IPS-NIHi7 (cell line): Measurements from ENCODE around the gene ERG.

Experiments
- DNase-seq: peaks from one replicate; pipeline ENCODE4 v3.0.0; 2012; ENCODE audit warnings: mixed read lengths; ENCODE audit errors: extremely low spot score

Gene ERG

GRCh38 chr21:38499296-38499695 lies 1.0 kb upstream of the ERG start:
- DNase-seq: no peak

- DNase-seq: no peak
Measured at GRCh38 chr21:38496224-38496623, 2.1 kb downstream of the ERG start.

- no peak for DNase-seq
Measured at GRCh38 chr21:38495696-38496095, 2.6 kb downstream of the ERG start.

- DNase-seq: no peak
Measured at GRCh38 chr21:38495242-38495641, 3.0 kb downstream of the ERG start.

- DNase-seq: no peak
Measured at GRCh38 chr21:38494703-38495102, 3.6 kb downstream of the ERG start.

GRCh38 chr21:38494251-38494642 lies 4.0 kb downstream of the ERG start:
- DNase-seq: no peak

GRCh38 chr21:38493549-38494250 lies 4.6 kb downstream of the ERG start:
- DNase-seq: no peak

- no peak for DNase-seq
Measured at GRCh38 chr21:38492007-38492406, 6.3 kb downstream of the ERG start.

- DNase-seq: no peak
Measured at GRCh38 chr21:38491536-38491935, 6.7 kb downstream of the ERG start.

- no peak for DNase-seq
Measured at GRCh38 chr21:38490411-38491020, 7.8 kb downstream of the ERG start.

- DNase-seq: no peak
Measured at GRCh38 chr21:38489729-38490128, 8.5 kb downstream of the ERG start.

- DNase-seq: no peak
Measured at GRCh38 chr21:38489271-38489652, 9.0 kb downstream of the ERG start.

GRCh38 chr21:38488640-38489270 lies 9.5 kb downstream of the ERG start:
- no peak for DNase-seq

- no peak for DNase-seq
Measured at GRCh38 chr21:38487901-38488639, 10.2 kb downstream of the ERG start.

- DNase-seq: no peak
Measured at GRCh38 chr21:38486706-38487105, 11.6 kb downstream of the ERG start.

GRCh38 chr21:38486221-38486620 lies 12.1 kb downstream of the ERG start:
- DNase-seq: no peak

GRCh38 chr21:38479641-38480525 lies 18.4 kb downstream of the ERG start:
- DNase-seq: no peak

GRCh38 chr21:38478782-38479181 lies 19.5 kb downstream of the ERG start:
- DNase-seq: no peak

GRCh38 chr21:38477226-38477625 lies 21.1 kb downstream of the ERG start:
- no peak for DNase-seq

- no peak for DNase-seq
Measured at GRCh38 chr21:38476385-38476784, 21.9 kb downstream of the ERG start.

- no peak for DNase-seq
Measured at GRCh38 chr21:38475519-38475918, 22.8 kb downstream of the ERG start.

GRCh38 chr21:38474796-38475195 lies 23.5 kb downstream of the ERG start:
- DNase-seq: no peak
